Epithelial cell of proximal tubule (primary cell): Measurements from ENCODE around the gene CCDC178. TPM values are rescaled to one million over a fixed set of nuclear protein-coding genes. Genes with fewer than 3 reads are reported as not detected.

Source experiments
- DNase-seq: peaks from one replicate; pipeline ENCODE4 v3.0.0-alpha.2; 2011; ENCODE audit warnings: low read depth
- H3K4me3 ChIP-seq: 2 replicates; pipeline ENCODE4 v1.5.1; 2011; ENCODE audit warnings: low read depth, mild to moderate bottlenecking, low read length
- total RNA-seq: library from RNA; depleted of rRNA; stranded (reverse); fragments of >200 nt; gene quantifications from 2 replicates; pipeline ENCODE4 v1.2.3, GENCODE V29; 2015
- TF ChIP-seq, protein P1 (sequence below): conservative IDR thresholded peaks from 2 replicates; pipeline ENCODE4 v1.5.1; 2012; ENCODE audit warnings: low read depth, mild to moderate bottlenecking, low read length

The CCDC178 gene
- total RNA-seq, 1 donor from 2014 or later = not detected

DNA sequence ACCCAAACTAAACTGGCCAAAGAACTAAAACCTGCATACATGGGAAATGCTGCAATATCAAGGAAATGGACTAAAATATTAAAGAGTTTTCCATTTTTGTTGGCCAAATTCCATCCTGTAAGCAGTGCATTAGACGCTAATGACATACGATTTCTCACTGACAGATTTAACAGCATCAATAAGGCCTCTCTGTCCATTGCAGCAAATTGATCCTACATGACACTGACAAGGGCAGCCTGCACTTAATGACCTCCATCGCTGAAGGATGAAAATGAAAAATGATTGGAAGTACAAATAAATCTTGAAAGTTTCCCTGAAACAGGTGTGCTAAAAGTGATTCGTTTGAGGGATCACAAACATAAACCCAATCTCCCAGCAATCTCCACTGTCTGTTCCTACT, 350.1 kb downstream of the CCDC178 start:
- H3K4me3 ChIP-seq = no peak overlapping the region
- TF ChIP-seq, protein P1, sequence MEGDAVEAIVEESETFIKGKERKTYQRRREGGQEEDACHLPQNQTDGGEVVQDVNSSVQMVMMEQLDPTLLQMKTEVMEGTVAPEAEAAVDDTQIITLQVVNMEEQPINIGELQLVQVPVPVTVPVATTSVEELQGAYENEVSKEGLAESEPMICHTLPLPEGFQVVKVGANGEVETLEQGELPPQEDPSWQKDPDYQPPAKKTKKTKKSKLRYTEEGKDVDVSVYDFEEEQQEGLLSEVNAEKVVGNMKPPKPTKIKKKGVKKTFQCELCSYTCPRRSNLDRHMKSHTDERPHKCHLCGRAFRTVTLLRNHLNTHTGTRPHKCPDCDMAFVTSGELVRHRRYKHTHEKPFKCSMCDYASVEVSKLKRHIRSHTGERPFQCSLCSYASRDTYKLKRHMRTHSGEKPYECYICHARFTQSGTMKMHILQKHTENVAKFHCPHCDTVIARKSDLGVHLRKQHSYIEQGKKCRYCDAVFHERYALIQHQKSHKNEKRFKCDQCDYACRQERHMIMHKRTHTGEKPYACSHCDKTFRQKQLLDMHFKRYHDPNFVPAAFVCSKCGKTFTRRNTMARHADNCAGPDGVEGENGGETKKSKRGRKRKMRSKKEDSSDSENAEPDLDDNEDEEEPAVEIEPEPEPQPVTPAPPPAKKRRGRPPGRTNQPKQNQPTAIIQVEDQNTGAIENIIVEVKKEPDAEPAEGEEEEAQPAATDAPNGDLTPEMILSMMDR = no peak
- DNase-seq = no peak

DNA sequence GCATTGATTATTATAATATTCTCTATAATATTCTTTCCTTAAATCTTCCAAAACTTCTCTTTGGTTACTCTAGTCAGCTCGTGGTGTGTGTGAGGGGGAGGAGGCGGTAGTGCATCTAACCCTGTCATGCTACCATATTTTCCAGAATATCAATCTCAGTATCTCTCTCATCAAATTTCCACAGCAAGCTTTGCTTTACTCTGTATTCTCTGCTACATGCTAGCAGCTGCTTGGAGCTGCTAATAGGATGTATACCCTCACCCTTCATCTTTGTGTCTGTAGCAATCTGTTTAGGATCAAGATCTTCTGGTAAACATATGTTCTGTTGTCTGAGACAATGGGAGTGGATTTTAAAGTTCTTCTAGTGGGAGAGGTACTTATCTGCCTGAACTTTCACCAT, 363.9 kb downstream of the CCDC178 start:
- TF ChIP-seq, protein P1 = no peak
- H3K4me3 ChIP-seq = no peak overlapping the region
- DNase-seq = no peak

- H3K4me3 ChIP-seq = no peak overlapping the region
- TF ChIP-seq, protein P1 = no peak
- DNase-seq = no peak
Observed at GRCh38 chr18:33074125-33074524, 366.4 kb downstream of the CCDC178 start.

DNA sequence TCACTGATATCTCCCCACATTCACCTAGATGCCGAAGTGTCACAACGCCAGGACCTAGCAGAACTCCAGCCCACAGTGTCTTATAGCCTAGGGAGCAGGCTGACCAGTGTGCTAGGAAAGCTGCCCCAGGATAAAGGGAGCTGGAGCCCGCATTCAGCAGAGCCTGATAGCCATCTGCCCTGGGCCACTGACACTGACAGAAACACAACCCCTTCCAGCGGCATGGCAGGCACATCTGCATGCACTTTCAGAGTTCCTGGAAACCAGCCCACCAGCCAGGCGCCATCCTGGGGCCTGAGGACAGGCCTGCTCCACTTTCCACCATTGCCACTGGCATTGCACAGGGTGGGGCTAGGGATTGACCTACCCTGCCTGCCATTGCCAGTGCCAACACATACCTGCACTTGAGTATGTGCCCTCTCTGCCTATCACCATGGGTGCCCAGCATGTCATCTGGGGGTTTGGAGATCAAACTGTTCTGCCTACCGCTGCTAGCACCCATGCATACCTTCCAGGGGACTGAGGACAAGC, 377.6 kb downstream of the CCDC178 start:
- DNase-seq = no peak
- no peak overlapping the region for H3K4me3 ChIP-seq
- TF ChIP-seq, protein P1 = no peak

DNA sequence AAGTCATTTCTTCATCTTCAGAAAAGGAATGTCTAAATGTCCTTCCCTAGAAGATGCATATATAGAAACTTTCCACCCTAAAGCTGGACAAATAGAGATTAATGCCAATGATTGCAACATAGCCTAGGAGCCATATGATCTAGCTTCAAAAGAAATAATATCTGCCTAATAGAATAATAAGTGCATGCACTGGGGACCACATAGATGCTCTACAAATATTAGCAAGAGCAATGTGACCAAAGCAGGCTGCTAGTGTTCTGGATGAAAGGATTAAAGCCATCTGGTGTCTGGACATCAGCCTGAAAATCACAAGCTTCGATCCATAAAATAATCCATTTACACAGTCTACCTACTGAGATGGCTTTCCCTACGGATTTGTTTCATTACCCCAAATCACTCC, 387.6 kb downstream of the CCDC178 start:
- DNase-seq = no peak
- no peak overlapping the region for H3K4me3 ChIP-seq
- TF ChIP-seq, protein P1 = no peak

- TF ChIP-seq, protein P1 = no peak
- no peak for DNase-seq
- H3K4me3 ChIP-seq = no peak overlapping the region
Observed at GRCh38 chr18:33051407-33051806, 389.1 kb downstream of the CCDC178 start.

- no peak overlapping the region for H3K4me3 ChIP-seq
- DNase-seq = no peak
- TF ChIP-seq, protein P1 = no peak
Observed at GRCh38 chr18:33040213-33040612, 400.3 kb downstream of the CCDC178 start.
